B cell (primary cell): Measurements from ENCODE around the gene EFNA2. TPM values are rescaled to one million over a fixed set of nuclear protein-coding genes. Genes with fewer than 3 reads are reported as not detected.

Experiments used
- ATAC-seq: fragments of 200-7000 bp; cut with Tn5 transposase; one replicate; pipeline ENCODE4 v1.10.0; 2021; ENCODE audit warnings: low read depth, mild to moderate bottlenecking, moderate number of reproducible peaks, moderate library complexity
- CTCF ChIA-PET: fragments of 350-600 bp; sonication (Branson Sonifier 250); formaldehyde crosslinking; loops from one replicate; lab custom pipeline; 2021; ENCODE audit warnings: antibody characterized with exemption, inconsistent platforms; lab: Charles Lee
- POLR2A ChIA-PET: fragments of 350-600 bp; sonication (Branson Sonifier 250); formaldehyde crosslinking; loops from one replicate; lab custom pipeline; 2021; ENCODE audit warnings: antibody characterized with exemption; lab: Charles Lee
- DNase-seq: peaks from one replicate; pipeline ENCODE4 v3.0.0; 2013
- H2AFZ ChIP-seq: 2 replicates; pipeline ENCODE4 v1.6.1; 2012; ENCODE audit warnings: mild to moderate bottlenecking, low read depth, low read length; ENCODE audit not compliant: insufficient read depth, poor library complexity, severe bottlenecking
- H3K27ac ChIP-seq, 2 donors: 1 replicate in 1 of 2; 2 replicates in 1 of 2; pipeline ENCODE4 v1.5.1; 2012 to 2013; ENCODE audit warnings: low read length in 2 of 2, mild to moderate bottlenecking in 2 of 2, moderate library complexity in 1 of 2
- H3K27me3 ChIP-seq, 4 experiments: fragments of 200-600 bp in 1 of 4; sonication (generic) in 1 of 4; replicated peaks in 1 of 4; 1 replicate in 2 of 4; 2 replicates in 2 of 4; pipeline versions ENCODE4 v1.6.1 to v1.7.0; 2013 to 2016; ENCODE audit warnings: low read length in 3 of 4, mild to moderate bottlenecking in 2 of 4, mixed read lengths in 1 of 4, moderate library complexity in 1 of 4; ENCODE audit not compliant: insufficient read depth in 4 of 4, control insufficient read depth in 3 of 4; ENCODE audit errors: control extremely low read depth in 1 of 4
- H3K36me3 ChIP-seq, 2 experiments: replicated peaks in 1 of 2; 1 replicate in 1 of 2; 2 replicates in 1 of 2; pipeline versions ENCODE4 v1.6.1 to v1.7.1; 2013; ENCODE audit warnings: low read length in 1 of 2; ENCODE audit not compliant: insufficient read depth in 2 of 2, control insufficient read depth in 1 of 2; ENCODE audit errors: control extremely low read depth in 1 of 2, extremely low read depth in 1 of 2
- H3K4me1 ChIP-seq, 2 donors: fragments of 200-600 bp in 1 of 2; sonication (generic) in 1 of 2; 1 replicate in 1 of 2; 2 replicates in 1 of 2; pipeline versions ENCODE4 v1.5.1 to v1.6.1; 2013 to 2017; ENCODE audit warnings: low read length in 2 of 2; ENCODE audit not compliant: control insufficient read depth in 2 of 2, insufficient read depth in 2 of 2
- H3K4me2 ChIP-seq: replicated peaks from 2 replicates; pipeline ENCODE3; 2012; ENCODE audit warnings: mild to moderate bottlenecking, low read depth, low read length; ENCODE audit not compliant: poor library complexity, severe bottlenecking
- H3K4me3 ChIP-seq, 5 experiments: fragments of 200-600 bp in 1 of 5; sonication (generic) in 1 of 5; 1 replicate in 3 of 5; 2 replicates in 2 of 5; pipeline versions ENCODE4 v1.5.1 to v1.7.0; 2011 to 2016; ENCODE audit warnings: low read length in 4 of 5, mild to moderate bottlenecking in 4 of 5, low read depth in 2 of 5, control low read depth in 1 of 5, moderate library complexity in 1 of 5; ENCODE audit not compliant: insufficient read depth in 1 of 5; ENCODE audit errors: control extremely low read depth in 1 of 5, extremely low read depth in 1 of 5
- H3K79me2 ChIP-seq: fragments of 200-600 bp; sonication (generic); one replicate; pipeline ENCODE4 v1.6.0; 2016; ENCODE audit warnings: low read length; ENCODE audit not compliant: control insufficient read depth, insufficient read depth
- H3K9ac ChIP-seq: fragments of 200-600 bp; sonication (generic); 2 replicates; pipeline ENCODE4 v1.6.1; 2017; ENCODE audit warnings: mild to moderate bottlenecking, low read length, moderate library complexity
- H3K9me3 ChIP-seq, 3 donors: one replicate each; pipeline versions ENCODE4 v1.6.1 to v1.7.1; 2013; ENCODE audit warnings: low read length in 2 of 3; ENCODE audit not compliant: control insufficient read depth in 2 of 3, insufficient read depth in 1 of 3; ENCODE audit errors: control extremely low read depth in 1 of 3
- H4K20me1 ChIP-seq: 2 replicates; pipeline ENCODE4 v1.6.0; 2012; ENCODE audit warnings: mild to moderate bottlenecking, low read length; ENCODE audit not compliant: insufficient read depth, control insufficient read depth, poor library complexity, severe bottlenecking
- H3K27ac Mint-ChIP-seq: one replicate; pipeline ENCODE4 v1.8.0; 2021; ENCODE audit warnings: mixed read lengths
- H3K27me3 Mint-ChIP-seq: one replicate; pipeline ENCODE4 v1.8.0; 2021; ENCODE audit warnings: mixed read lengths
- H3K4me1 Mint-ChIP-seq: one replicate; pipeline ENCODE4 v1.8.0; 2021; ENCODE audit warnings: mixed read lengths
- H3K4me3 Mint-ChIP-seq: one replicate; pipeline ENCODE4 v1.8.0; 2021; ENCODE audit warnings: mixed read lengths
- H3K9me3 Mint-ChIP-seq: one replicate; pipeline ENCODE4 v1.8.0; 2022; ENCODE audit warnings: mixed read lengths; ENCODE audit not compliant: insufficient read depth
- CTCF ChIP-seq: fragments of 200-600 bp; IDR thresholded peaks from one replicate; pipeline ENCODE4 v1.8.0; 2022; ENCODE audit warnings: antibody characterized with exemption, mild to moderate bottlenecking
- EZH2 ChIP-seq: IDR thresholded peaks from 2 replicates; pipeline ENCODE4 v1.6.1; 2012; ENCODE audit warnings: borderline replicate concordance, low read depth, mild to moderate bottlenecking, moderate library complexity, low read length; ENCODE audit not compliant: insufficient read depth, poor library complexity, severe bottlenecking
- WGBS: methylation state at CpG from one replicate; pipeline ENCODE4 v1.1.5; 2013; ENCODE audit warnings: missing lambda C conversion rate; ENCODE audit not compliant: insufficient coverage; 5-methylcytosine and 5-hydroxymethylcytosine counted together
- intact Hi-C: fragments of 100-400 bp; cut with micrococcal nuclease; formaldehyde crosslinking; loops from one replicate; pipeline ENCODE4 v1.10.0; 2022
- polyA plus RNA-seq: library from polyadenylated mRNA; depleted of rRNA; stranded (reverse); fragments of >200 nt; gene quantifications from 2 replicates; pipeline ENCODE4 v1.2.3, GENCODE V29; 2012
- total RNA-seq, 2 donors: library from RNA; stranded (reverse); fragments of 120-200 nt in 1 of 2; gene quantifications; 1 replicate in 1 of 2; 2 replicates in 1 of 2; pipeline versions ENCODE4 v1.2.3 to v1.2.4, GENCODE V29; 2013 to 2022

Gene EFNA2
- total and polyA plus RNA-seq, 2 donors (not counting 1 experiment from before 2014, with no cell fraction given), result not detected

GRCh38 chr19:1267477-1268225 is 18.0 kb upstream of the EFNA2 start:
- Histone ChIP-seq H3K9me3 (no peaks in the 10 kb centered on the region), H3K9ac (peak overlapping the region; percentile 57), H3K4me1 (peaks cover 73 to 86% of the 10 kb centered on the region in 2 donors), H3K79me2 (peaks cover 53% of the 10 kb centered on the region), H3K4me2 (peak overlapping the region; percentile 83), H3K4me3 (peak overlapping the region in 1 of 5 experiments; percentile 64), H4K20me1 (peaks cover 53% of the 10 kb centered on the region), H3K27me3 (no peaks in the 10 kb centered on the region), H2AFZ (no peak overlapping the region), H3K36me3 (peaks cover 3 to 28% of the 10 kb centered on the region in 2 experiments), H3K27ac (no peak overlapping the region)
- peak overlapping the region; percentile 95 for H3K4me3 Mint-ChIP-seq
- intact Hi-C loops, result loop anchor here (2.0 to 5.0 kb wide), 2 partner anchors 165 to 223 kb away; partner anchors contain the start of genes GPX4, PCSK4 and REEP6
- DNase-seq (peak; percentile 60), ATAC-seq (no peak)
- TF ChIP-seq EZH2 (no peak), CTCF (no peak)
- peak overlapping the region; percentile 95 for H3K27ac Mint-ChIP-seq
- no peaks in the 10 kb centered on the region for H3K9me3 Mint-ChIP-seq
- peaks cover 82% of the 10 kb centered on the region for H3K4me1 Mint-ChIP-seq
- WGBS, result 33% methylated on average over 25 of the region's 35 CpGs
- H3K27me3 Mint-ChIP-seq, result no peaks in the 10 kb centered on the region
- POLR2A ChIA-PET, result interaction anchor here (5.4 to 11.0 kb wide), 3 partner anchors 11 to 24 kb away, joined by 33 to 402 read pairs (median 305); partner anchors contain the start of genes ATP5F1D and MIDN
- CTCF ChIA-PET, result interaction anchor here (2.9 to 10.0 kb wide), 3 partner anchors 14 to 24 kb away, joined by 31 to 658 read pairs (median 113); partner anchors contain the start of gene ATP5F1D
